ENCODE results near the gene TCF12.

GRCh38 chr15:57143511-57144078 is 225.2 kb downstream of the TCF12 start:
- TF ChIP-seq POLR2AphosphoS5 (IDR thresholded peaks at IDR 0.05) (no peak), POLR2A (IDR thresholded peaks at IDR 0.05) (no peak)
- TF ChIP-seq, protein P1, sequence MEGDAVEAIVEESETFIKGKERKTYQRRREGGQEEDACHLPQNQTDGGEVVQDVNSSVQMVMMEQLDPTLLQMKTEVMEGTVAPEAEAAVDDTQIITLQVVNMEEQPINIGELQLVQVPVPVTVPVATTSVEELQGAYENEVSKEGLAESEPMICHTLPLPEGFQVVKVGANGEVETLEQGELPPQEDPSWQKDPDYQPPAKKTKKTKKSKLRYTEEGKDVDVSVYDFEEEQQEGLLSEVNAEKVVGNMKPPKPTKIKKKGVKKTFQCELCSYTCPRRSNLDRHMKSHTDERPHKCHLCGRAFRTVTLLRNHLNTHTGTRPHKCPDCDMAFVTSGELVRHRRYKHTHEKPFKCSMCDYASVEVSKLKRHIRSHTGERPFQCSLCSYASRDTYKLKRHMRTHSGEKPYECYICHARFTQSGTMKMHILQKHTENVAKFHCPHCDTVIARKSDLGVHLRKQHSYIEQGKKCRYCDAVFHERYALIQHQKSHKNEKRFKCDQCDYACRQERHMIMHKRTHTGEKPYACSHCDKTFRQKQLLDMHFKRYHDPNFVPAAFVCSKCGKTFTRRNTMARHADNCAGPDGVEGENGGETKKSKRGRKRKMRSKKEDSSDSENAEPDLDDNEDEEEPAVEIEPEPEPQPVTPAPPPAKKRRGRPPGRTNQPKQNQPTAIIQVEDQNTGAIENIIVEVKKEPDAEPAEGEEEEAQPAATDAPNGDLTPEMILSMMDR (IDR thresholded peaks at IDR 0.05), result no peak
